SHP77 treated with DMSO at 0.1 percent for 48 hours (cell line): Measurements from ENCODE around the gene PROSER3.
A peak's percentile ranks its signal among the peaks of the same experiment; 100 is the strongest.
"Not testable (repeated sequence)": the region's sequence is repeated elsewhere in the genome, so short reads cannot be mapped to it uniquely, and the experiment has no call there.

ENCODE experiments used
- DNase-seq: peaks from one replicate; lab custom pipeline; 2025; lab: John Stamatoyannopoulos, UW

PROSER3 gene

DNA sequence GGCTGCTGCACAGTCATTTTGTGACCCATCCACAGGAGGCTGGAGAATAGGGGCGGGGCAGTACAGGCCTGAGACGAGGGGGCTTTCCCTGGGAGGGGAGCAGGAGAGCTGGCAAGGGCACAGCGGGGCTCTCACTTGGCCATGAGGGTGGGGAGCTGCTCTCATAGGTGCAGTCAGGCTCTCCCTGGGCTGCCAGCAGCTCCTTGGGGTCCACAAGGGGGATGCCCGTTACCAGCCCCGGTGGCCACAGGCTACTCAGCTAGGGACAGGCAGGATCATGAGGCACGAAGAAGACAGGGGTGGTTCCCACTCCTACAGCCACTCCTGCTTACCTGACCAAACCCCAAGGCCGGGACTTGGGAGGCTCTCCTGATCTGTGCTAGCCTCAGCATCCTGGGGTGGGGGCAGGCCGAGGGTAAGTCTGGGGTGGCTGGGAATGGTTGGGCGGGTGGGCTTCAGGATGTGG lies 33.9 kb downstream of the PROSER3 start:
- DNase-seq, result no peak

DNA sequence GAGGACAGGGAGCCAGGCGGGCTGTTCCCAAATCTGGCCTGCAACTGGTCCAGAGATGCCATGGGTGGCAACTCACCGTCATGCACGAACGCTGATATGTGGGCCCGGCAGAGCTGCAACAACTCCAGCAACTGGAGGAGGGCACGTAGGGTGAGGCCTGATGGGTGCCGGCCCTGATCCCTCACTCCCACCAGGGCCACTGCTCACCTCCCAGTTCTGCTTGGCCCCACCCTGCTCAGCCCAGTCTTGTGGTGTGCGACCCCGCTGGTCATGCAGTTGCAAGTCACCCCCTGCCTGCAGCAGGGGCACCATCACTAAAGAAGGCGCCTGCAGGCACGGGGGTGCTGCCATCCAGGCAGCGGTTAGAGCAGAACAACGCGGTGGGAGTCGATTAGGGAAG lies 34.3 kb downstream of the PROSER3 start:
- DNase-seq, result no peak

DNA sequence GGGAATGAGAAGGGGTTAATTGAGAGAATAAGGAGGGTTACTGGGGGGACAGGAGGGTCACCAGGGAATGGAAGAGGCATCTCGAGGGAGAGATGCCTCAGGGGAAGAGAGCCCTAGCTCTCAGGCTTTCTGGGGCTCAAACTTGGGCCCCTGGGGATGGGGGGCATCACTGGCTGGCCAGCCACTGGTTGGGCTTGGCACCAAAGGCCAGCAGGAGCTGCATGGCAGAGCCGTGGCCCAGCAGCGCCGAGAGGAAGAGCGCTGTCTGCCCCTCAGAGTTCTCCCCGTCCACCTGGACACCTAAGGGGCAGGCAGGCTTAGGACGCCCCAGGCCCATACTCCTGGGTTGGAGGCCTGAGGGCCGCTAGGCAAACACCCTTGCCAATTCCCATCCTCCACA lies 34.9 kb downstream of the PROSER3 start:
- DNase-seq, result no peak

DNA sequence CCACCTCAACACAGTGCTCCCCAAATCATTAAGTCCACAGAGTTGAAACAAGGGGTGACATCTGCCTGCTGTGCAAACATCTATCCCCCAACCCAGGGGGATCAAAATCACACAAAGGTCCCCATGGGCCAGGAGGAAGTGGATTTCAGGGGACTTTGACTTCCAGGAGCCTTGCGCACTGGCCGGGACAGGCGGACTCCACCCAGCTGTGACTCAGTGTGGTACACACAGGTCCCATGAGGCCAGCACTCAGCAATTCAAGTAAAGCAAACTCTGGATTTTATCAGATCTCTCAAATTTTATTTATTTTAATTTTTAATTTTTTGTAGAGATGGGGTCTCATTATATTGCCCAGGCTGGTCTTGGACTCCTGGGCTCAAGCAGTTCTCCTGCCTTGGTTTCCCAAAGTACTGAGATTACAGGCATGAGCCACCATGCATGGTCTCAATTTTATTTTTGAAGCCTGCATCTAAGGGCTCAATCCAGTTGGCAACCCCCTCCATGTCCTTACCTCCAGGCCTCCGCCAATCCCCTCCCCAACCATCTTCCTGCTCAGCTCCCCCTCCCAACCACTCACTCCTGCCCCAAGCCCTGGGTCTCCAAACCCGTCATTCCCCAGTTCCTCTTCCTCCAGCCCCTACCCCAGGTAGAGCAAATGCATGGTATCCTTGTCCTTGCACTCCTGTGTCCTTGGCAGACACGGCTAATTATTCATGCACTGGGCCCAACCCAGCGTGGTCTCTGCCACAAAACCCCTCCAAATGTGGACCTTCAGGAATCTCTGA lies 35.6 kb downstream of the PROSER3 start:
- DNase-seq, result no peak

DNA sequence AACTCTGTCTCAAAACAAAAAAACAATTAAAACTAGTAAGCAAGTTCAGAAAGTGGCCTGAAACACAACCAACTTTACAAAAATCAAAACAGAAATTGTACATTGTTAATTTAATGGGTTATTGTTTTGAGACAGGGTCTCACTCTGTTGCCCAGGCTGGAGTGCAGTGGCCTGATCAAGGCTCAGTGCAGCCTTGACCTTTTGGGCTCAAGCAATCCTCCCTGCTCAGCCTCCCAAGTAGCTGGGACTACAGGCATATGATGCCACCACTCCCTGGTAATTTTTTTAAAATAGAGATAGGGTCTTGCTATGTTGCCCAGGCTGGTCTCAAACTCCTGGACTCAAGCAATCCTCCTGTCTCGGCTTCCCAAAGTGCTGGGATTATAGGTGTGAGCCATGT lies 37.6 kb downstream of the PROSER3 start:
- not testable (repeated sequence) for DNase-seq

DNA sequence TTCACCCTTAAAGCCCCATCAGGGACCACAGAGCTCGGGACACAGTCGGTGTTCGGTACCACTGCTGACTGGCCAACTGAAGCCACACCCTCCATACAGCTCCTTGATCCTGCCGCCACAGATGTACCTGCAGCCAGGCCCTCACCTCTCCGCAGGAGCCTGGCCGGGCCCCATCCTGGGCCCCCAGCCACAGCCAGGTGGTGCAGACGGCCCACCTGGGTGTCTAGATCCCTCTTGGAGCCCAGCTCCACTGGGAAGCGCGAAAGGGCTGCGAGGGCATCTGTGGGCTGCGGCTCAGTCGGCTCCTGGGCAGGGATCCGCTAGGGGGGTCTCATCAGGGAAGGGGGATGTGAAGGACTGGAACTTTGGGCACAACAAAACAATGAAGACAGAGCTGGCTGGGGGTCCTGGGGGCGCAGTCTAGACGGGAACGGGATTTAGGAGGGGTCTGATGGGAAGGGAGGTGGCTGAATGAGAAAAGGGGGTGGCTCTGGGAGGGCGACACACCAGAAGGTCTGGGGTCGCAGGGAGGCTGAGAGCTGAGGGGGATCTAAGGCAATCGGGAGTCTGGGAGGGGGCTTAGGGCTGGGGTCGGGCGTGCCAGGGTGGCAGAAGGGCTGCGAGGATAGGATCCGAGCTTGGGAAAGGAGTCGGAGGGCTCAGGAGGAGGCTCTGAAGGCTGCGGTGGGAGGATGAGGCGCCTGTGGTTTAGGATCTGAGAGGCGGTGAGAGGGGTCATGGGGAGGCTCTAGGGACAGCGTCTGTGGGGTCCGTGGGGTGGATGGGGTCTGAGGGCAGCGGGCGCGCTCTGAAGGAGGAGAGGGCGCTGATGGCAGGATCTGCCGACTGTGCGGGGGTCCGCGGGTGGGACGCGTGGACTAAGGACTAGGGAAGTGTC lies 38.9 kb downstream of the PROSER3 start:
- no peak for DNase-seq

DNA sequence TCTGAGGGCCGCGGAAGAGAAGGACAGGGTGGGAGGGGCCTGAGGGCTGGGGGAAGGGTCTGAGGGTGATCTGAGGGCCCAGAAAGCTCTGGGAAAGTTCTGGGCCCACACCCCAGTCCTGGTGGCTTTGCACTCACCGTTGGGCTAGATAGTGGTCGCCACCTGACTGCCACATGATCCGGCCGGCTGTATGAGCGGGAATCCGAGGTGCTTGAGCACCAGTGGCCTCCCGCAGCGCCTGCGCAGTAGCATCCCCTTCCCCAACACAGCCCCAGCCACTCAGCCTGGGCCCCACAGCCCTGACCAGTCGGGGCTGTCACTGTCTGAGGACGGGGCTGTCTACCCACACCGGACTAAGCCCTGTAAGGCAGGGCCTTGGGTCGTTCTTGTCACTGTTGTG lies 39.7 kb downstream of the PROSER3 start:
- no peak for DNase-seq

DNA sequence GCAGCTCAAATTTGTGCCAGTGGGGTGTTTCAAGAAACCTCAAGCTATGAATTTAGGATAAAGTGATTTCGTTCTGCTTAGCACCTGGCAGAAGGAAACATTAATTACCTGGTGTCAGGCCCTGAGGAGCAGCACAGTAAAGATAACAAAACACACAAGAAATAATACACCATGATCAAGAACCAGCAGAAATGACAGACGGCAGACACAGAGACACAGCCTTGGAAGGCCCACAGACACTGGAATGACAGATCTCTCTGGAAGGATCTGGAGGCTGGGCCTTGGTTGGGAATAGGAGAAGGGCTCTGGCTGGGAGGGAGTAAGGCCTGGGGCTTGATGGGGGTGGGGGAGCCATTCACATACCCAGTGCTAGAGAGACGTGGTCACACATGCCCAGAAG lies 43.9 kb downstream of the PROSER3 start:
- no peak for DNase-seq

DNA sequence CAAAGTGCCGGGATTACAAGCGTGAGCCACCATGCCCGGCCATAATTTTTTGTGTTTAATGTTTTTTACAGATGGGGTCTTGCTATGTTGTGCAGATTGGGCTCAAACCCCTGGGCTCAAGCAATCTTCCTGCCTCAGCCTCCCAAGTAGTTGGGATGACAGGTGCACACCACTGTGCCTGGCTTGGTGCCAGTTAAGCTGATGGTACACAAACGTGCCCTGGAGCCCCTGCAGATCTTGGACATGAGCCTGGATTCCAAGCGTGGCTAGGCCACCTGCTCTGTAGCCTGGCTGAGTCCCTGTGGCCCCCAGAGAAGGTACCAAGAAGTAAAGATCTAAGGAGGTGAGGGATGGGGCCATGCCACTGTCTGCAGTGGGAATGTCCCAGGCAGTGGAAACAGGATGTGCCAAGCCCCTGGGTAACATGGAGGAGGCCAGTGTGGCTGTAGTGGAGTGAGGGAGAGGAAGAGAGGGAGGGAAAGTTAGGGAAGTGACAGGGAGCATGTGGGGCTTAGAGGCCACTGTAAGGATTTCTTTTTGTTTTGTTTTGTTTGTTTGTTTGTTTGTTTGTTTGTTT lies 47.6 kb downstream of the PROSER3 start:
- DNase-seq, result peak; percentile 48

DNA sequence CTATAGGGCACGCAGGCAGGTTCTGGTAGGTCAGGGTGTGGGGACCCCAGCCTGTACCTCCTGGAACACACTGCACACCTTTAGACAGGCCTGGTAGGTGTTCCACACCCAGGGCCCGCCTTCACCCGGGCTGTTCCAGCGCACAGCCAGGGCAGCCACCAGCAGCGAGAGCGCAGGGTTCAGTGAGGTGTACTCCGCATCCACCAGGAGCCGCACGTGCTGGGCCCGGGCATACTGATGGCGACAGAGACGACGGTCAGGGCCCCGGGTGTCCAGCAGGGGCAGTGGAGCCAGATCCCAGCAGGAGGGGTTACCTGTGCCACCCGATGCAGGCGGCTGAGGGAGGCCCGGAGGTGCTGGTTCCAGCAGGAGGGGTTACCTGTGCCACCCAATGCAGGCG lies 48.6 kb downstream of the PROSER3 start:
- DNase-seq, result no peak

DNA sequence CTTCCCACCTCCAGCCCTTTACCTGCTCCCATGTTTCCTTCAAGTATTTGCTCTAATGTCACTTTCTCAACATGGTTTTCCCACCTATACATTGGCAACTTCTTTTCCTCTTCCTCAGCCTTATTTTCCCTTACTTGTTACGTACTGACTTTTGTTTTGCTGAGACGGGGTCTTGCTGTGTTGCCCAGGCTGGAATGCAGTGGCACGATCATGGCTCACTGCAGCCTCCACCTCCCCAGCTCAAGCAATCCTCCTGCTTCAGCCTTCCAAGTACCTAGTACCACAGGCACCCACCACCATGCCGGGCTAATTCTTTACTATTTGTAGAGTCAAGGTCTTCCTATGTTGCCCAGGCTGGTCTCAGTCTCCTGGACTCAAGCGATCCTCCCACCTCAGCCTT lies 49.7 kb downstream of the PROSER3 start:
- no peak for DNase-seq

DNA sequence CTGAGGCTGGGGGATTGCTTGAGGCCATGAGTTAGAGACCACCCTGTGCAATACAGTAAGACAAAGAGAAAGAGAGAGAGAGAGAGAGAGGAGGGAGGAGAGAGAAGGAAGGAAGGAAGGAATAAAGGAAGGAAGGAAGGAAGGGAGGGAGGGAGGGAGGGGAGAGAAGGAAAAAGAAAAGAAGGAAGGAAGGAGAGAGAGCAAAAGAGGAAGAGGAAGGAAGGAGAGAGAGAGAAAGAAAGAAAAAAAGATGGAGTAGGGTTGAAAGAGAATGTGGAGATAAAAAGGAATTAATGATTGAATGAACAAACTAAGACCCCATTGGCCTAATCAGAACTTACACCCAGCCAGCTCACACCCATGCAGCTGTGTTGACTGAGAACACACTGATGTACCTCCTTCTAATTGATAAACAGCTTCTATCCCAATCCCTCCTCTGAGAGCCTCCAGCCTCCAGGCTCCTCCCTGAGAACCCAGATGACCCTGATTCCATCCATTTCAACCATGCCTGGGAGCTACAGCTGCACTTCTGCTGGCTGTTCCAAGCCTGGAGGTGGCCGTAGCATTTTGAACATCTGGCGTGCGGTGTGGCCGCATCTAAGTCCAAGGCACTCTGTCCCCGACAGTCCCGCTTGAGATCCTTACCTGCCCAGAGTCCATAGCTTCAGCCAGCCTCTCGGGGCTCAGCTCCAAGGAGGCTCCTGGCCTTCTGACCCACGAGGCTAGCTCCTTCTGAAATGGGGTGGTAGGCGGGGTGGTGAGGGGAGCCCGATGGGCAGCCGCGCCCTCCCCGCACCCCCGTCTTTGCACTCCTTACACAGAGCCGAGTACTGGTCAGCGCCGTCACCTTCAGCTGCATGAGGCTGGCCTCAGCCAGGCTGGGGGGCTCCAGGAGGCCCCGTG lies 53.6 kb downstream of the PROSER3 start:
- no peak for DNase-seq

DNA sequence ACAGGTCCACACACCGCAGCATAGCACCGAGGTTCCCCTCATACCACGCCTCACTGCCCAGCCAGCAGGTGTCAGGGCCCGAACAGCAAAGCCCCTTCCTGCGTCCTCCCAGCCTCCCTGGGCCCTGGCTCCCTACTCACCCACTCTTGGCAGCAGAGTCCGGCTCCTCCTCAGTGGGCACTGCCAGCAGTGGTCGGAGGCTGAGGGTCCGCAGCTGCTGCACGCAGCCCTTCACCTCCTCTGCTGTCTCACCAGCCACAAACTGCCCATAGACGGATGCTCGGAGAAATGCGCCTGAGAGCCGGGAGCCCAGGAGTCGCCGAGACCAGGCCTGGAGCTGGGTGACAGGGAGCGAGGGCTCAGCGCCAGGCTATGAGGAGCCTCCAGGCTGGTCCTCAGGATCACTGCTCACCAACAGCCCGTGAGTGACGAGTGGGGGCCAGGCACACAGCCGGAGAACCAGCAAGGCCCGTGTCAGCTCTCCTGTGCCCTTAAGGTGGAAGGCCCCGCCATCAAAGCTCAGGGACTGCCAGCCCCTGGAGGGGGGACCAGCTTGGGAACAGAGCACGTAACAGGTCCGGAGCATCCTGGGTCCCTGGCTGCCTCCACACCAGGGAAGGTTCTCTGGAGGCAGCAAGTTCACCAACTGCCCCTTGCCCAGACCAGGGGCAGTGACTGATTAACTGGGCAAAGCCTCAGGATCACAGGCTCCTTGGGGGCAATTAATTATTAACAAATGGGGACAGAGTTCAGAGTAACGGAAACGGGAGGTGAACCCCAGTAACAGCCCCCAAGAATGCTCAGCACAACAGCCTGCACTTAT lies 54.5 kb downstream of the PROSER3 start, which contains the start of gene PRODH2:
Gene PRODH2 (minus strand): TSS at position 626 of the 823 bp plus-strand sequence. CDS start 40 bp downstream, at position 586.
- no peak for DNase-seq

DNA sequence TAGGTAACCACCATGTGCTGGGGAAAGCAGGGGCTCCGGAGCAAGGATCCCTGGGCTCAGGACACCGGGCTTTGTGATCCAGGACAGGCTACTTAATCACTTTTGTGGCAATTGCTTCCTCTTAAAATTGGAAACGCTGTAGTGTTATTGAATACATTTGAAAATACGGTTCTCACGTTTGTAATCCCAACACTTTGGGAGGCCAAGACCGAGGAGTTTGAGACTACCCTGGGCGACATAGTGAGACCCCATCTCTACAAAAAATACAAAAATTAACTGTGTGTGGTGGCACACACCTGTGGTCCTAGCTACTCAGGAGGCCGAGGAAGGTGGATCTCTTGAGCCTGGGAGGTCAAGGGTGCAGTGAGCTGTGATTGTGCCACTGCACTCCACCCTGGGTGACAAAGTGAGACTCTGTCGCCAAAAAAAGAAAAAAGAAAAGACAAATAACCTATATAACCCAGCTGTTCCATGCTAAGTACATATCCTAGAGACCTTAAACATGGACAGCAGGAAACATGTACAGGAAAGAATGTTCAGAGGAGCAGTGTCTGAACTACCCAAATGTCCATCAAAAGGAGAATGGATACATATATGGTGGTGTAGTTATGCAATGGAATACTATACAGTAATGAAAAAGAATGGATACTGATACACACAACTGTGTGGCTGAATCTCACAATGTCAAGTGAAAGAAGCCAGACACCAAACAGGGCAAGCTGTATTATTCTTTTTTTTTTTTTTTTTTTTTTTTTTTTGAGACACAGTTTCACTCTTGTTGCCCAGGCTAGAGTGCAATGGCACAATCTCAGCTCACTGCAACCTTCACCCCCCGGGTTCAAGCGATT lies 55.3 kb downstream of the PROSER3 start:
- no peak for DNase-seq

DNA sequence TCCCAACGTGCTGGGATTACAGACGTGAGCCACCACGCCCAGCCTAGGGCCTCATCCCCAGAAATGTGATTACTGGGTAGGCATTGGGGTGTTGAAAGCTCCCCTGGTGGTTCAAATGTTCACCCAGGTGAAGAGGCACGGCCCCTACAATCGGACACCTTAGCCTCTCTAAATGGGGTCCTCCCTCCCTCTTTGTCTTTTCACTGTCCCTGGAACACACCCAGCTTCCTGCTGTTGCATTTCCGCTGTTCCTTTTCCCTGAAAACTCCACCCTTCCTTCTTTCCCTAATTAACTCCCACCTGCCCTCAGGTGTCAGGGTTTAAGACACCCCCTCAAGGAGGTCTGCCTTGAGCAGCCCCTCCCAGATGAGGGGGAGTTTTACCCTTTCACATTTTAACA lies 58.3 kb downstream of the PROSER3 start:
- DNase-seq, result no peak

DNA sequence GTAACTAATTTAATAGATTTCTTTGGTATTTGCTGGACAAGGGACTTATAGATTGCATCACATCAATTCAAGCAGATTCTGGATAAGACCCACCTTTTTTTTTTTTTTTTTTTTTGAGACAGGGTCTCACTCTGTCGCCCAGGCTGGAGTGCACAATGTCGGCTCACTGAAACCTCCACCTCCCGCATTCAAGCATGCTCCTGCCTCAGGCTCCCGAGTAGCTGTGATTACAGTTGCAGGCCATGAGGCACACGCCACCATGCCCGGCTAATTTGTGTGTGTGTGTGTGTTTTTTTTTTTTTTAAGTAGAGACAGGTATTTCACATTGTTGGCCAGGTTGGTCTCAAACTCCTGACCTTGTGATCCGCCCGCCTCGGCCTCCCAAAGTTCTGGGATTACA lies 58.9 kb downstream of the PROSER3 start:
- no peak for DNase-seq

DNA sequence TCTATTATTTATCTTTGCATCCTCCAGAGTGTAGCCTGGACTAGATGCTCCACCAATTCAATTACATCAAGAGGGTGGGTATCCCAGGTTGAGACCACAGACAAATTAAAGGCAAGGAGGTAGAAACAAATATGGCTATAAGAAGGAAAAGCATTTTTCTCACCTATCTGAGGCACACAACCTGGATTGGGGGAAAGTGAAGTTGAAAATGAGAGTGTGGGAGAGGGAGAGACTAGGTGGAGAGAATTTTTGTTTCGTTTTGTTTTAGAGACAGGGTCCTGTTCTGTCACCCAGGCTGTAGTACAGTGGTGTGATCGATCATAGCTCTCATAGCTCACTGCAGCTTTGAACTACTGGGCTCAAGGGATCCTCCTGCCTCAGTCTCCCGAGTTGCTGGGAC lies 60.5 kb downstream of the PROSER3 start:
- DNase-seq, result no peak
